GM19239 (cell line): ENCODE results near the gene DUOX1.

ENCODE experiments used
- DNase-seq: peaks from one replicate; pipeline ENCODE4 v3.0.0; 2011; ENCODE audit warnings: low spot score; ENCODE audit not compliant: insufficient read length
- FAIRE-seq: peaks from 2 replicates; lab custom pipeline; 2011; peaks lifted over from hg19 to GRCh38; lab: Jason Lieb, UNC

The DUOX1 gene

DNA sequence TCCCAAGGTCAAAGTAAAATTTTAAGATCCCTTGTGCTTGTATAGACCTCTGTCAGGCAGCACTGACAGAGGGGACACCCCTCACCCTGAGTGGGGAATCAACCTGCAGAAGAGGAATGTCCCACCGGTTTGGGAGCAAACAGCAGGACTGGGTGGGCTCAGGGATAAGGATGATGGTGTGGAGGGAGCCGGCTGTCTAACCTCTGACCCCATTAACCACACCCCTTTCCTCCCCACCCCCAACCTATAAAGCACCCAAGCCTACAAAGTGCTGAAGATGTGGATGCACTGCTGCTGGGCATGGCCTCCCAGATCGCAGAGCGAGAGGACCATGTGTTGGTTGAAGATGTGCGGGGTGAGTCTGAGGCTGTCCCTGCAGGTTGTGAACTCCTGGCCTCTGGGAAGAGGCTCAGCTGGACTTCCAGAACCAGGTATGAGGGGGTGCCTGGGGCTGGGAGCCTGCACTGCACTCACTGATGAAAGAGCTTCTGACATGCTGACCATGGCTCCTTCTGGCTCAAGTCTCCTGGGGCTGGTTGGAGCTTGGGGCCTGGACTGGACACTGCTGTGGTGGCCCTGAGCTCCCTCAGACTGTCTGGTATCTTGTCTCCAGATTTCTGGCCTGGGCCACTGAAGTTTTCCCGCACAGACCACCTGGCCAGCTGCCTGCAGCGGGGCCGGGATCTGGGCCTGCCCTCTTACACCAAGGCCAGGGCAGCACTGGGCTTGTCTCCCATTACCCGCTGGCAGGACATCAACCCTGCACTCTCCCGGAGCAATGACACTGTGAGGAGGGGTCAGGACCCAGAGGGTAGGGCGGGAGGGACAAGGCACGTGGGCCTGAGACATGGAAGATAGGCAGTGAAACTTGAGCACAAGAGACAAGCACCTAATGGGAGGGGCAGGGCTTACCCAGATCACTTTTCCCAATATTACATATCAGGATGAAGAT lies 9.3 kb downstream of the DUOX1 start:
- FAIRE-seq: no peak
- no peak for DNase-seq

DNA sequence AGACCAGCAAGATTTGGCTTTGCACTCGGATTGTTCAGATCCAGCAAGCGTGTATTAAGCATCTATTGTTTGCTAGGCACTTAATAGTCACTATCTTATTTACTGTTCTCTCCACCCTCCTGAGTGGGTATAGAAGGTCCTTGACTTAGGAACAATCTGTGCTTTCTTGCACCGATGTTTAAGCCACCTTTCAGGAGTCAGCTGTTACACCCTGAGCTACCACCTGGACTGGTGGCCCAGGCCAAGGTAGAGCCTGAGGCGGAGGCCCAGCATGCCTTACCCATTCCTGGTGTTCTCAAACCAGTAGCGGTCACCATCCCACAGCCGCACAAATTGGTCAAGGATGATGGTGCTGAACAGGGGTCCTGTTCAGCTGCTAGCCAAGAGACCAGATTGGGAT lies 10.0 kb downstream of the DUOX1 start:
- FAIRE-seq (no peak), DNase-seq (no peak)

DNA sequence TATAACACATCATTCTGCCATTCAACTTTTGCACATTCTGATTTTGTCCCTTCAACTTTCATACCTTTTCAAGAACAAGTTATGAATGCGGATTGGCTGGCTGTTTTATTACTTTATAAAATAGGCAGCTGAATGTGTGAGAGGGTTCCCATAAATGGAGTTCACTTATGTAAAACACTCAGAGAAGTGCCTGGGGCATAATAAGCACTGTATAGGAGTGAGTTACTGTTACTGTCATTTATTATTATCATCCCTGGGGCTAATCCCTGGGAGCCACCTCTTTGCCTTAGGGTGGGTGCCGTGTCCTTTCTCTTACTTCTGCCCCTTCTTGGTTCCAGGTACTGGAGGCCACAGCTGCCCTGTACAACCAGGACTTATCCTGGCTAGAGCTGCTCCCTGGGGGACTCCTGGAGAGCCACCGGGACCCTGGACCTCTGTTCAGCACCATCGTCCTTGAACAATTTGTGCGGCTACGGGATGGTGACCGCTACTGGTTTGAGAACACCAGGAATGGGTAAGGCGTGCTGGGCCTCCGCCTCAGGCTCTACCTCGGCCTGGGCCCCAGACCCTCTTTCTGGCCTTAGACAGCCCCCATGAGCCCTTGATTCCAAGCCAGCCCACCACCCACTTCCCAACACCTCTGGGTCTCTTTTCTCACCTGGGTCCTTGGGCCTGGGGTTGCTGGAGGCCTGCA lies 10.9 kb downstream of the DUOX1 start:
- DNase-seq (no peak), FAIRE-seq (no peak)

DNA sequence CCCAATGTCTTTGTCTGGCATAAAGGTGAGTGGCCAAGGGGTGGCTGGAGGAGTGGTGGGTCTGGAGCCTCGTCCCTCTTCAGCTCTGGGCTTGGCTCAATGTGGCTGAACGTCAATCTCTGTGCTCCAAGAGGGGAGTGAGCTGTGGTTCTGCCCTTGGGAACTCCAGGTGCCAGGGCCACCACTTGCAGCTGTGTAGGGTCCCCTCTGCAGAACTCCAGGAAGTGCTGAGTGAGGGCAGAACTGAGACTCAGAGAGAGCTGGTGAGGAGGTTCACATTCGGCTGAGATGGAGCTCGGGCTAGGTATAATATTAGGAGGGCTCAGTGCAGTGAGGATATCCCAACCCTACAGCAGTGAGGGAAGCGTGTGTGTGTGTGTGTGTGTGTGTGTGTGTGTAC lies 11.6 kb downstream of the DUOX1 start:
- DNase-seq (no peak), FAIRE-seq (no peak)

DNA sequence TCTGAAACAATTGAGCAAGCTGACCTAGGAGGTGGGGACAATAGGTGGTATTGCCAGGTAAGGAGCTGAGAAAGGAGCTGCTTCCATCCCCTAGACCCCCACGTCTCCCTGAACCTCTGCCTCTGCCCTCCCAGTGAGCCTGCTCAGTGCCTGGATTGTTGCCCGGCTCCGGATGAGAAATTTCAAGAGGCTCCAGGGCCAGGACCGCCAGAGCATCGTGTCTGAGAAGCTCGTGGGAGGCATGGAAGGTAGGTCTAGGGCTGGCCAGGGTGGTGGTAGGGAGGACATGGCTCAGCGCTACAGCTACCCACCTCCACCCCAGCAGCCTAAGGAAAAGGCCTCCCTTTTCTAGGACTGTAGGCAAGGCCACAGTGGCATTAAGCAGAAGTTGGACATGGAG lies 13.3 kb downstream of the DUOX1 start:
- DNase-seq: no peak

DNA sequence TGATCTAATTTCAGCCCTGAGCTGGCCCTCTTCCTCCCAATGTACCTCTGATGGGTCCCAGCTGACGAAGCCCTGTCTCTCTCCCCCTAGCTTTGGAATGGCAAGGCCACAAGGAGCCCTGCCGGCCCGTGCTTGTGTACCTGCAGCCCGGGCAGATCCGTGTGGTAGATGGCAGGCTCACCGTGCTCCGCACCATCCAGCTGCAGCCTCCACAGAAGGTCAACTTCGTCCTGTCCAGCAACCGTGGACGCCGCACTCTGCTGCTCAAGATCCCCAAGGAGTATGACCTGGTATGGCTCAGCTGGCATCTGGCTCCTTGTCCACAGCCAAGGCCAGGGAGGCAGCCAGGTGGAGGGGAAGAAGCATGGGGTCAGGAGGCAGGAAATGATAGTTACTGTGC lies 14.2 kb downstream of the DUOX1 start:
- FAIRE-seq (no peak), DNase-seq (no peak)

More for the DNA sequence above, 13.3 kb downstream of the DUOX1 start:
- no peak for FAIRE-seq

DNA sequence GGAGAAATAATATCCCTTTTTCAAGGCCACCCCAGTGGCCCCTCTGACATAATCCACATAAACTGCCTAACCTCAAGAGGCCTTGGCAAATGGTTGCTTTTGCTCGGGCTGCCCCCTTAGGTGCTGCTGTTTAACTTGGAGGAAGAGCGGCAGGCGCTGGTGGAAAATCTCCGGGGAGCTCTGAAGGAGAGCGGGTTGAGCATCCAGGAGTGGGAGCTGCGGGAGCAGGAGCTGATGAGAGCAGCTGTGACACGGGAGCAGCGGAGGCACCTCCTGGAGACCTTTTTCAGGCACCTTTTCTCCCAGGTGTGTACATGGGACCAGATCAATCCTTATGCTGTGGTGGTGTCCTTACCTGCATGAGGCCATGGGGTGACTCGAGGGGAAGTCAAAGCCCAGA lies 15.0 kb downstream of the DUOX1 start:
- DNase-seq (no peak), FAIRE-seq (no peak)

DNA sequence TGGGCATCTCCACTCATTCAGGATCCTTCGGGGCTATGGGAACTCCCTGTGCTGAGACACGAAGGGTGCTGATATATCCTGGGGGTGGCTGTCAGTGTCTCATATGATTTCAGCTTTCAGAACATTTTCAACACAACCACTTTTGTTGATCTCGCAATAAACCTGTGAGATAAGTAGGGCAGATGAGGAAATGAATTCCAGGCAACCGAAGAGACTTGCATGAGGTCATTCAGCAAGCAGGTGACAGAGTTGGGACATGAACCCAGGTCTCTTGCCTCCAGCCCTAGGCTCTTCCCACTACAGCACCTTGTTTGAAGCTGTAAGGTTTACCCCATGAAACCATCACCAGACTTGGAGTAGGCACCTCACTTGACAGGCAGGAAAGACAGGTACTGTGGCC lies 16.6 kb downstream of the DUOX1 start:
- DNase-seq (no peak), FAIRE-seq (no peak)

DNA sequence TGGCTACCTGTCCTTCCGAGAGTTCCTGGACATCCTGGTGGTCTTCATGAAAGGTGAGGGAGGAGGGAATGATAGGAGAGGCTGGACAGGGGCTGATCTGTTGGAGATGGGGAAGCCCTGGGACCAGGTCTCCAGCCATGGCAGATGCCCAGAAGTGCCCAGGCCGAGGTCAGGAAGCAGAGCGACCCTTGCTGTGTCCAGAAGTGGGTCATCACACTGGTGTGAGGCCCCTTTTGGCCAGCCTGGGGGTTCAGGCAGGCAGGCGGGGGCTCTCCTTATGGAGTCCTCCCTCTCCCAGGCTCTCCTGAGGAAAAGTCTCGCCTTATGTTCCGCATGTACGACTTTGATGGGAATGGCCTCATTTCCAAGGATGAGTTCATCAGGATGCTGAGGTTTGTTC lies 17.8 kb downstream of the DUOX1 start:
- no peak for FAIRE-seq

DNA sequence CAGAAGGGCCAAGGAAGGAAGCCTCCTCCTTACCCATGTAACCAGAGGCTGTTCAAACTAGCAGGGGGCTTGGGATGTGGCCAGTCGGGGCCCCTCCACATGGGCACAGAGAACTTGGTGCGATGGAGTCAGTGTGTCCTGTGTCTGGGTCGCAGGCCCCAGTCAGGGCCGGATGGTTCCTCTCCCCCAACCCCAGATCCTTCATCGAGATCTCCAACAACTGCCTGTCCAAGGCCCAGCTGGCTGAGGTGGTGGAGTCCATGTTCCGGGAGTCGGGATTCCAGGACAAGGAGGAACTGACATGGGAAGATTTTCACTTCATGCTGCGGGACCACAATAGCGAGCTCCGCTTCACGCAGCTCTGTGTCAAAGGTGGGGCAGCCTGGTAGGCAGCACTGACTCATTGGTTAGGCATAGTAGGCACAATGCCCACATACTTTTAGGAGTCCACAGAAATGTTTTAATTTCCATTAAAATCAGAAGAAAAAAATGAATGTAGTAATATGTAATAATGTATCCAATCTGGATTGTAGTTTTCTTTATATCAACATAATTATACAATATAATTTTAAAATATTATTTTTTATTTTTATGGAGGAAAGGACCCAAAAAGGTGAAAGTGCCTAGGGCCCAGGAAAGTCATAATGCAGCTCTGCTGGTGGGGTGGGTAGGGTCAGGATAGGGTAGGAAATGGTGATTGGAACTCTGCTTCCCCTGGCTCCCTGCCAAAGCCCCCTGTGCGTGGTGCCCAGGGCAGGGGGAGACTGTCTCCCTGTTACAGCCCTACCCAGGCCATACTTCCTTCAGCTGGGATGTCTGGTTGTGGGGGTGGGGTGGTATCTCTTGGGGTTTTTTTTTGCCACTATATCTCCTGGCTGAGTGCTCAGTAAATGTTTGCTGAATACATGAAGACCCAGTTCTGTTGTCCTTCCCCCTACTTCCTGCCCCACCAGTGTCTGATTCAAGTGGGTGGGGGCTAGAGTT lies 18.6 kb downstream of the DUOX1 start:
- FAIRE-seq: no peak
- no peak for DNase-seq

More for the DNA sequence above, 17.8 kb downstream of the DUOX1 start:
- no peak for DNase-seq

DNA sequence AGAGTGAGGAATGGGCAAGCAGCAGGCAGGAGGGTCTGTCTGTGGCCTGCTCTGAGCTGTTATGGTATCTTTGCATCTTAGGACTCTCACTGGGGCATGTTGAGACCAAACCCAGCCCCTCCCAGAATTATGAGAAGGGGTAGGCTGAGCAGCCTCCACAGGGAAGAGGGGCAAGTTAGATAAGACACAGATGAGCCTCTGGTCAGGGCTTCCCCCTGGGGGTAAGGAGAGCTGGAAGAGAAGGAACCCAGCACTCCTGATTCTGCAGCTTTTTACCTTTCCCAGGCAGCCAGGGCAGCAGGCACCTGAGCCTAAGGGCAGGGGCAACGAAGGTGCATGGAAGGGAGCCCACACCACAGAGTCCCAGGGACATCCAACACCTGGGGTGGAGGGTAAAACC lies 19.3 kb downstream of the DUOX1 start:
- DNase-seq (no peak), FAIRE-seq (no peak)

DNA sequence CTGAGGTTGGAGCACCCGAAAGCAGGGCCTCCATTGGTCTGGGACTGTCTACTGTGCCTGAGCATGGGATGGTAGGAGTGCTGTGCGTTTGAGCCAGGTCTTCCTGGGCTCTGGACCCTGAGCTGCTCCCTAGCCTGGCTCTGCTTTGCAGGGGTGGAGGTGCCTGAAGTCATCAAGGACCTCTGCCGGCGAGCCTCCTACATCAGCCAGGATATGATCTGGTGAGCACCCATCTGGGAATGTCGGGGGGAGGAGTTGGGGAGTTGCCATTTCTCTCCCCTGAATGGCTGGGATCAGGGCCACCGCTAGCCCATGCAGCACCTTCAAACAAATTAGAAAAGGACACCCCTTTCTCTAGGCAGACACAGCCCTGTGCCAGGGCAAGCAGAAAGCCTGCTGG lies 20.7 kb downstream of the DUOX1 start:
- no peak for DNase-seq
- no peak for FAIRE-seq

DNA sequence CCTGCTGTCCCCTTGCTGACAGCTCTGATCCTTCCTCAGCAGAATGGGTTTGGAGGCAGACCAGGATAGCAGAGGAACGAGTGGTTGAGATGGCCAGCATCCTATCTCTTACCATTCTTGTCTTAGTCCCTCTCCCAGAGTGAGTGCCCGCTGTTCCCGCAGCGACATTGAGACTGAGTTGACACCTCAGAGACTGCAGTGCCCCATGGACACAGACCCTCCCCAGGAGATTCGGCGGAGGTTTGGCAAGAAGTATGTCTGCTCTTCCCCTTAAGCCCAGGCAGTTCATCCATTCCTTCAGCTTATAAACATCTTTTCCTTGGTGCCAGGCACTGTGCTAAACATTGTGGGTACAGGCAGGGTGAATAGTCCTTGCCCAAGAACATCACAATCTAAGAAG lies 21.2 kb downstream of the DUOX1 start:
- no peak for FAIRE-seq
- no peak for DNase-seq

DNA sequence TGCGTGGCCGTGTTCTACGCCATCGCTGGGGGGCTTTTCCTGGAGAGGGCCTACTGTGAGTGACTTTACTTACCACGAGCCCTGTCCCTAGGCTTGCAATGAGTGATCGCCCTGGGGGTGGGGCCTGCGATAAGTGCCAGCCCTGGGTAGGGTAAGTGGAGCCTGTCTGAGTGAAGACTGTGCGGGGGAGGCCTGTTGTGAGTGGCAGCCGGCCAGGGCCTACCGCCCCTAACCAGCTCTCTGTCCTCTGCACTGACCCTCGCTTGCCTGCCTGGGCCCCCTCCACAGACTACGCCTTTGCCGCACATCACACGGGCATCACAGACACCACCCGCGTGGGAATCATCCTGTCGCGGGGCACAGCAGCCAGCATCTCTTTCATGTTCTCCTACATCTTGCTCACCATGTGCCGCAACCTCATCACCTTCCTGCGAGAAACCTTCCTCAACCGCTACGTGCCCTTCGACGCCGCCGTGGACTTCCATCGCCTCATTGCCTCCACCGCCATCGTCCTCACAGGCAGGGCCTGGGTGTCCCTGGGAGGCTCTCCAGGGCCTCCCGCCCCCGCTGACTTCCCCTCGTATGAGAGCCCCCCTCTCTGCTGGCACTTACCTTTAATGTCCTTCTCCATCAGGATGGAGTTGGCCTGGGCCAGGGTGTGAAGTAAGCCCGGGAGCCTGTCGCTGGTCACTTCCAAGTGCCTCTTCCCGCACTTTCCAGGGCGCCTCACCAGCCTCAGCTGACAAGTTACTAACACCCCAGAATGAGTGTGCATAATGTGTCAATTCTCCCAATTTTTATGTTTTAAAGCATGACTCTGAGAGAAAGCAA lies 22.4 kb downstream of the DUOX1 start:
- DNase-seq (no peak), FAIRE-seq (no peak)

DNA sequence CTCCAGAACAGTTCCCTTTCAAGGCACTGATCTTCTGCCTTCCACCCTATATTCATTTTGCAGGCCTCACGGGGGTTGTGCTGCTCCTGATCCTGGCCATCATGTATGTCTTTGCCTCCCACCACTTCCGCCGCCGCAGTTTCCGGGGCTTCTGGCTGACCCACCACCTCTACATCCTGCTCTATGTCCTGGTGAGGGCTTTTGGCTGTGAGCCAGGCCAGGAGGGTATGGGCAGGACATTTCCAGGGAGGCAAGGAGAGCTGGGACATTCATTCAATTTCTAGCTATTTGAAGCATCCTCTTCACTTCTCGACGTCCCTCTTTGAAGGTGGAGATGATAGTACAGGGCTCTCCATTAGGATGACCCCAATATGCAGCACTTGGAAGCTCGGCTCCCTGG lies 25.9 kb downstream of the DUOX1 start:
- DNase-seq (no peak), FAIRE-seq (no peak)

DNA sequence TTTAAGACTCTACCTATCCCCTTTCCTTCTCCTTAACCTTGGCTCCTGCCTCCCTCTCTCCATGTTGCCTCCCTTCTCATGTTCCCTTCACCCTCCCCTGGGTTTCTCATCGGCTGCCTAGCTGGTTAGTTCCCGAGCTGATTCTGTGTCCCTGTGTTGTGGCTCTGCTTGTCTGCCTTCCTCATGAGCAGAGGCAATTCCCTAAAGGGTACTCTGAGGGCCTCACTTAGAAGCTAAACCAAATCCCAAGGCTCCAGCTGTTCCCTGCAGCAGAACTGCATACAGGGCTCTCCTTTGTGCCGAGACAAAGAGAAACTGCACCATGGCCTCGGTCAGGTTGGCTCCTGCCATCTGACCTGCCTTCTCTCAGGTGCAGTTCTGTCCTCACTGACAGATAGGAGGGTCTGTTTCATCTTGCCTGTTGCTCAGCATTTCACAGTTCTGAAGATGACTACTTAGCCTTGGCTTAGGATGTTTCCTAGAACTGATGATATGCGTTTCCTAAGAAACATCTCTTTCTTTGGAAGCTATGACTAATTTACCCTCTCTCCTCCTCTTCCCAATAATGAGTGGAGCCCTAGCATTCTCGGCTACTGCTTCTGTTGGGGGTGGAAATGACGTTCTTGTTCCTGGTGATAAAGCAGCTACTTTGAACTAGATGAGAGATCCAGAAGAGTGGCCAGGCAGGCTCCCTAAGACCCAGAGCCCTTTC lies 27.1 kb downstream of the DUOX1 start:
- FAIRE-seq: no peak

DNA sequence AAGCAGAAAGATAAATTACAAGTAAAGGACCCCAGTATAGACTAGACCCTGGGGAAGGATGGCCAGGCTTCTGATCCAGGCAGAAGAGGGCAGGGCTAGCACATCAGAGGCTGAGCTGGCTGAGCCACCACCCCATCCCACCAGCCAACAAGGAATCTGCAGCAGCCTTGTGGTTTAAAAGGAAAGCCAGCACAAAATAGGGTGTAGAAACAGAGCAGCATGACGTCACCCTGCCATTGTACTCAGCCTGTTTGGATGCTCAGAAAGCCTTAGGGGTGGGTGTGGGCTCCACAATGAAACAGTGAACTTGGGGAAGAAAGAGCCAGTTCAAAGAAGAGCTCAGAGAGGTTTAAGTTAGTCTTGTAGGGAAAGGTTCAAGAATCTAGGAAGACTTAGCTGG lies 28.2 kb downstream of the DUOX1 start:
- DNase-seq (no peak), FAIRE-seq (no peak)

More for the DNA sequence above, 27.1 kb downstream of the DUOX1 start:
- DNase-seq: no peak

DNA sequence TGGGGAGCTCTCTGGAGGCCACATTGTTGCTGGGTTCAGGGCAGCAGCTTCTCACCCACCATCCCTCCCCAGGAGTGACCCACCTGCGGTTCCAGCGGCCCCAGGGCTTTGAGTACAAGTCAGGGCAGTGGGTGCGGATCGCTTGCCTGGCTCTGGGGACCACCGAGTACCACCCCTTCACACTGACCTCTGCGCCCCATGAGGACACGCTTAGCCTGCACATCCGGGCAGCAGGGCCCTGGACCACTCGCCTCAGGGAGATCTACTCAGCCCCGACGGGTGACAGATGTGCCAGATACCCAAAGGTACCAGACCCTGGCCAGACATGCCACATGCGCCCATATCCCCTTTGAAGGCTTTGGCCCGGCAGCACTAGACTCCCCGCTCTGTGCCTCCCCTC lies 31.9 kb downstream of the DUOX1 start:
- DNase-seq: no peak
- no peak for FAIRE-seq
